GM23248 (cell line): ENCODE data around the gene FLT3.

Experiments
- EZH2 ChIP-seq: fragments of 200-600 bp; sonication (generic); IDR thresholded peaks from 2 replicates; pipeline ENCODE4 v1.6.1; 2018; ENCODE audit warnings: antibody characterized with exemption, mild to moderate bottlenecking; ENCODE audit not compliant: insufficient read depth, poor library complexity, severe bottlenecking
- EZH2phosphoT487 ChIP-seq: fragments of 200-600 bp; sonication (generic); IDR thresholded peaks from 2 replicates; pipeline ENCODE4 v1.6.1; 2018; ENCODE audit warnings: antibody characterized with exemption, moderate library complexity, mild to moderate bottlenecking, low read depth; ENCODE audit not compliant: insufficient read depth

DNA sequence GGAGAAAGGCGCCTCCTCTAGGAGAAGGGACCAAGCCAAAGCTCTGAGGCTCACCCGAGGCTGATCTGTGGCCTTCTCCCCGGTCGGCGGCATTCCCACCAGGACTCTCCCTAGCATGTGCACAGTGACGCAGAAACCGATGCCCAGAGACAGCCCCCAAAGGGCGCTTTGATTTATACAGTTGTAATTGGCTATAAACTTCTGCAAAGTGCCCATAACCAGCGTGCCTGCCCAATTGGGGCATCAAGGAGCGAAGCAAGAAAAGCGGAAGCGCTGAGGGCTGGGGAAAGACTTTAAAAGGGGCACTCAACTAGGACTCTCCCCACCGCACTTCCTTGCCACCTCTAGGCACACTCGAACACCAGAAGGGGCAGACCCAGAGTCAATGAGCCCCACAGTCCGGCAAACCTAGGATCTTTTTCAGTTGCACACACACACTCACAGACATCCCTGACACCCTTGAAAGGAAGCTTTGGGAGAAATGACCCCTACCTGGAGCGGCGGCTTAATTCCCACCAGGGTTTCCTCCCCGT is 133.1 kb downstream of the FLT3 start:
- TF ChIP-seq EZH2phosphoT487 (no peak), EZH2 (peak; percentile 76)
